Smooth muscle cell (in vitro differentiated cells): ENCODE results near the gene INTS6L. TPM values are rescaled to one million over a fixed set of nuclear protein-coding genes. Genes with fewer than 3 reads are reported as not detected.

Experiments
- DNase-seq: peaks from one replicate; lab custom pipeline; 2025; ENCODE audit not compliant: unreplicated experiment; lab: John Stamatoyannopoulos, UW
- H2AFZ ChIP-seq: fragments of 200-600 bp; sonication (generic); 2 replicates; pipeline ENCODE4 v1.6.0; 2016; ENCODE audit warnings: antibody characterized with exemption, low read depth, mild to moderate bottlenecking
- H3F3A ChIP-seq: fragments of 200-600 bp; sonication (generic); 2 replicates; pipeline ENCODE4 v1.6.0; 2017; ENCODE audit warnings: antibody characterized with exemption, low read depth
- H3K27ac ChIP-seq: fragments of 200-600 bp; sonication (generic); 2 replicates; pipeline ENCODE4 v1.5.1; 2016; ENCODE audit warnings: low read depth, mild to moderate bottlenecking
- H3K27me3 ChIP-seq: fragments of 200-600 bp; sonication (generic); 2 replicates; pipeline ENCODE4 v1.6.1; 2016; ENCODE audit warnings: low read depth, mild to moderate bottlenecking
- H3K36me3 ChIP-seq: fragments of 200-600 bp; sonication (generic); 2 replicates; pipeline ENCODE4 v1.5.1; 2016; ENCODE audit warnings: low read depth
- H3K4me1 ChIP-seq: fragments of 200-600 bp; sonication (generic); 2 replicates; pipeline ENCODE4 v1.5.1; 2016; ENCODE audit warnings: low read depth
- H3K4me2 ChIP-seq: fragments of 200-600 bp; sonication (generic); 2 replicates; pipeline ENCODE4 v1.6.0; 2016; ENCODE audit warnings: mild to moderate bottlenecking
- H3K4me3 ChIP-seq: fragments of 200-600 bp; sonication (generic); 2 replicates; pipeline ENCODE4 v1.5.1; 2016; ENCODE audit warnings: mild to moderate bottlenecking
- H3K79me2 ChIP-seq: fragments of 200-600 bp; sonication (generic); 2 replicates; pipeline ENCODE4 v1.6.0; 2016; ENCODE audit warnings: low read depth, mild to moderate bottlenecking
- H3K9ac ChIP-seq: fragments of 200-600 bp; sonication (generic); 2 replicates; pipeline ENCODE4 v1.6.0; 2016; ENCODE audit warnings: low read depth
- H3K9me3 ChIP-seq: fragments of 200-600 bp; sonication (generic); replicated peaks from 2 replicates; pipeline ENCODE4 v1.5.1; 2016; ENCODE audit warnings: low read depth
- H4K20me1 ChIP-seq: fragments of 200-600 bp; sonication (generic); 2 replicates; pipeline ENCODE4 v1.6.0; 2016; ENCODE audit warnings: low read depth
- WGBS: methylation state at CpG from one replicate; pipeline ENCODE4 v1.1.7; 2016; ENCODE audit warnings: low lambda C conversion rate; 5-methylcytosine and 5-hydroxymethylcytosine counted together
- polyA plus RNA-seq: library from polyadenylated mRNA; unstranded; fragments of >200 nt; fragmentation: Nextera tagmentation; extraction: Ambion mirVana; gene quantifications from 2 replicates; pipeline ENCODE4 v1.2.1, GENCODE V29; 2016
- total RNA-seq: library from RNA; depleted of rRNA; stranded (reverse); fragments of >200 nt; gene quantifications from 2 replicates; pipeline ENCODE4 v1.2.3, GENCODE V29; 2014
- TF ChIP-seq, protein P1 (sequence below): fragments of 200-600 bp; sonication (generic); IDR thresholded peaks from 2 replicates; pipeline ENCODE4 v1.5.1; 2017; ENCODE audit warnings: borderline replicate concordance, mild to moderate bottlenecking, antibody characterized with exemption; ENCODE audit not compliant: insufficient read depth, poor library complexity, severe bottlenecking

INTS6L gene
- total and polyA plus RNA-seq, 2 experiments from 2014 or later = 4.9 to 20.5 TPM

GRCh38 chrX:135543924-135544323 is 23.5 kb downstream of the INTS6L start:
- no peaks in the 10 kb centered on the region for H3K36me3 ChIP-seq
- H2AFZ ChIP-seq = no peak overlapping the region
- H3F3A ChIP-seq = no peaks in the 10 kb centered on the region
- H3K9me3 ChIP-seq = no peaks in the 10 kb centered on the region
- no peak overlapping the region for H3K4me2 ChIP-seq
- DNase-seq = no peak
- TF ChIP-seq, protein P1, sequence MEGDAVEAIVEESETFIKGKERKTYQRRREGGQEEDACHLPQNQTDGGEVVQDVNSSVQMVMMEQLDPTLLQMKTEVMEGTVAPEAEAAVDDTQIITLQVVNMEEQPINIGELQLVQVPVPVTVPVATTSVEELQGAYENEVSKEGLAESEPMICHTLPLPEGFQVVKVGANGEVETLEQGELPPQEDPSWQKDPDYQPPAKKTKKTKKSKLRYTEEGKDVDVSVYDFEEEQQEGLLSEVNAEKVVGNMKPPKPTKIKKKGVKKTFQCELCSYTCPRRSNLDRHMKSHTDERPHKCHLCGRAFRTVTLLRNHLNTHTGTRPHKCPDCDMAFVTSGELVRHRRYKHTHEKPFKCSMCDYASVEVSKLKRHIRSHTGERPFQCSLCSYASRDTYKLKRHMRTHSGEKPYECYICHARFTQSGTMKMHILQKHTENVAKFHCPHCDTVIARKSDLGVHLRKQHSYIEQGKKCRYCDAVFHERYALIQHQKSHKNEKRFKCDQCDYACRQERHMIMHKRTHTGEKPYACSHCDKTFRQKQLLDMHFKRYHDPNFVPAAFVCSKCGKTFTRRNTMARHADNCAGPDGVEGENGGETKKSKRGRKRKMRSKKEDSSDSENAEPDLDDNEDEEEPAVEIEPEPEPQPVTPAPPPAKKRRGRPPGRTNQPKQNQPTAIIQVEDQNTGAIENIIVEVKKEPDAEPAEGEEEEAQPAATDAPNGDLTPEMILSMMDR = peak; percentile 10
- H3K4me1 ChIP-seq = no peaks in the 10 kb centered on the region
- no peak overlapping the region for H3K27ac ChIP-seq
- 20% methylated on average over 2 of the region's 2 CpGs for WGBS
- no peaks in the 10 kb centered on the region for H4K20me1 ChIP-seq
- no peak overlapping the region for H3K4me3 ChIP-seq
- no peaks in the 10 kb centered on the region for H3K79me2 ChIP-seq
- H3K27me3 ChIP-seq = no peaks in the 10 kb centered on the region
- H3K9ac ChIP-seq = no peak overlapping the region

DNA sequence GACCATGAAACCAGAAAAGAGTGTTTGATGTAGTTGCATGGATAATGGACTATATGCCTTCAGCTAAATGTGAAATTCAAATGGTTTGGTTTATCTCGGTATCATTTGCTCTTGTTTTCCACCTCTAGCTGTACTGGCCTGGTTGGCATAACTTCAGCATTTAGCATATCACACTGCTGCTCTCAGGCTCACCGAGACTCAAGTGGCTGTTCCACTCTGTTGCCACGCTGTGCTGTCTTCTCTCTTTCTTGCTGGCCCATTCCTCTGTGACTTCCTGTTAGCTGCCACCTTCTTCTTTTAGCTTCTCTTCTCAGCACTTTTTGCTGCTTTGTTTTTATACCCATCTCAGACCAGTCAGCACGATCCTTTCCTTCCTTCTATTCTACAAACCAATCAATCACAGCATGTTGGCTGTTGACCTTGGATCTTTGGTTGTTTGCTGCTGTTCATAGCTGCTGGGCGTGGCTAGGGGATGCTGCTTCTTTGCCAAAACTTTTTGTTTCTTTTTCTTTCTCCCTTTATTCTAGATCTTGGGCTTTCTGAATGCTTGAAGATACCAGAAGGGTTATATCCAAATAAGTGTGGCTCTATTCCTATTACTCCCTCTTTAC is 24.0 kb downstream of the INTS6L start:
- TF ChIP-seq, protein P1 = no peak
- Histone ChIP-seq H3K4me2 (no peak overlapping the region), H3K27ac (no peak overlapping the region), H3F3A (no peaks in the 10 kb centered on the region), H3K9me3 (peaks cover 5% of the 10 kb centered on the region), H3K27me3 (no peaks in the 10 kb centered on the region), H3K4me1 (no peaks in the 10 kb centered on the region), H2AFZ (no peak overlapping the region), H3K4me3 (no peak overlapping the region), H3K9ac (no peak overlapping the region), H3K79me2 (no peaks in the 10 kb centered on the region), H3K36me3 (no peaks in the 10 kb centered on the region), H4K20me1 (no peaks in the 10 kb centered on the region)
- DNase-seq = no peak
- 67% methylated on average over 5 of the region's 5 CpGs for WGBS

- no peak overlapping the region for H3K9ac ChIP-seq
- no peak overlapping the region for H3K27ac ChIP-seq
- H3K79me2 ChIP-seq = no peaks in the 10 kb centered on the region
- no peak for DNase-seq
- H4K20me1 ChIP-seq = no peaks in the 10 kb centered on the region
- H2AFZ ChIP-seq = no peak overlapping the region
- H3K4me1 ChIP-seq = no peaks in the 10 kb centered on the region
- H3K9me3 ChIP-seq = peaks cover 5% of the 10 kb centered on the region
- no peak overlapping the region for H3K4me3 ChIP-seq
- TF ChIP-seq, protein P1 = no peak
- WGBS = 74% methylated on average over 4 of the region's 4 CpGs
- no peaks in the 10 kb centered on the region for H3F3A ChIP-seq
- no peaks in the 10 kb centered on the region for H3K27me3 ChIP-seq
- peaks cover 3% of the 10 kb centered on the region for H3K36me3 ChIP-seq
- no peak overlapping the region for H3K4me2 ChIP-seq
These were observed 27.3 kb downstream of the INTS6L start for GRCh38 chrX:135547767-135548166.

DNA sequence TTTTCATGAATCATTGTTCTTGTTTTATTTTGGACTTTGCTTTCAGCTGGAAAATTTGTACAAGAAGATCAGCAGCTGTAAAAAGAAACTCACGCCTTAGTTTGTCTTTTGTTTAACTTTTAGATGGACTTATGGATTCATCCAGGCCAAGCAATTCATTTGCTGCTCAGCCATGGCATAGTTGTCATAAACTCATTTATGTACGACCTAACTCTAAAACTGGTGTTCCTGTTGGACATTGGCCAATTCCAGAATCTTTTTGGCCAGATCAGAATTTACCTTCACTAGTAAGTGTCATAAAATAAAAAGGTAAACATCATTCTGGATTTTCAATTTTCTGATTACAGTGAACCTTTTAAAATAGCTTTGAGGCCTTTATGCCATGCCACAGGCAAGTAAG is 29.1 kb downstream of the INTS6L start:
- no peaks in the 10 kb centered on the region for H3K79me2 ChIP-seq
- 72% methylated on average over 2 of the region's 2 CpGs for WGBS
- TF ChIP-seq, protein P1 = no peak
- peaks cover 5% of the 10 kb centered on the region for H3K9me3 ChIP-seq
- H3F3A ChIP-seq = no peaks in the 10 kb centered on the region
- peaks cover 3% of the 10 kb centered on the region for H3K36me3 ChIP-seq
- no peaks in the 10 kb centered on the region for H4K20me1 ChIP-seq
- no peak overlapping the region for H2AFZ ChIP-seq
- no peaks in the 10 kb centered on the region for H3K4me1 ChIP-seq
- no peaks in the 10 kb centered on the region for H3K27me3 ChIP-seq
- no peak overlapping the region for H3K4me2 ChIP-seq
- no peak for DNase-seq
- no peak overlapping the region for H3K4me3 ChIP-seq
- H3K9ac ChIP-seq = no peak overlapping the region
- H3K27ac ChIP-seq = no peak overlapping the region
